Stimulated activated CD4-positive, alpha-beta T cell treated with anti-CD3 and anti-CD28 coated beads, Interleukin-4, amount 100 ng/mL, for 4 hours (primary cell): ENCODE measurements around the gene DNER.
"Not testable (repeated sequence)": the region's sequence is repeated elsewhere in the genome, so short reads cannot be mapped to it uniquely, and the experiment has no call there.

Experiments used
- DNase-seq, 2 experiments: peaks; one replicate each; pipeline ENCODE4 v3.0.0-alpha.2; 2020

The DNER gene

DNA sequence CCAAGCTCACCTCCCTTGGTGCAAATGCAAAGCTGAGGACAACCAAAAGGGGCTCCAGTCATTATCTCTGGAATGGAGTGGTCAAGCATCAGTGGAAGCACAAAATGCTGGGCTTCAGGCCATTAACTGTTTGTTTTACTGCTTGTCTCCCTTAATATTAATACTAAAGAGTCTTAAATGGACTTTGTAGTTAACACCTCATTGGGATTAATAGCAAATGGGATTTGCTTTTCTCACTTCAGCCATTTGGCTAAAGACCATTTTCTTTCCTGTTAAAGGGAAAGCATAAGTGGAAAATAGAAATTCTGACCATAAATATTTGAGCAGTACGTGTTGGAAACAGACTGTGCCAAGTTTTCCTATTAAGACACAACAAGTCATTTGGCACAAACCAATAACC lies 154.4 kb downstream of the DNER start:
- no peak for DNase-seq

DNA sequence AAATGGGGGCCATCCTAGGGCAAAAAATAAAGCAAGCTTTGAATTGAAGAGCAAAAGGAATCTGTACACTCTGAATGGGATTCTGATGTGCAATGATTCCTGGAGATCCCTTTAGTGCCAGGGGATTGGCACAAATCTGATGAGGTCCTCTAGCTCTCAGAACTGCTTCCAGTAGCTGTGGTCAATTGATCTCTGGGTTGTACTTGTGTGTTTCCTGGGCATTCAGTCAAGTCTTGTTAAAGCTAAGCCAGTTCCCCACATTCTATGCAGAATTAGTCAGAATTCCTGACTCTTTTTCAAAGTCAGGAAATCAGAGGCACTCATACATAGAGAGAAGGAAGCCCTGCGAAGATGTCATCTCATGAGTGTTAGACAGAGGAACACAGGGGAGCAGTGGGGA lies 161.3 kb downstream of the DNER start:
- no peak for DNase-seq

DNA sequence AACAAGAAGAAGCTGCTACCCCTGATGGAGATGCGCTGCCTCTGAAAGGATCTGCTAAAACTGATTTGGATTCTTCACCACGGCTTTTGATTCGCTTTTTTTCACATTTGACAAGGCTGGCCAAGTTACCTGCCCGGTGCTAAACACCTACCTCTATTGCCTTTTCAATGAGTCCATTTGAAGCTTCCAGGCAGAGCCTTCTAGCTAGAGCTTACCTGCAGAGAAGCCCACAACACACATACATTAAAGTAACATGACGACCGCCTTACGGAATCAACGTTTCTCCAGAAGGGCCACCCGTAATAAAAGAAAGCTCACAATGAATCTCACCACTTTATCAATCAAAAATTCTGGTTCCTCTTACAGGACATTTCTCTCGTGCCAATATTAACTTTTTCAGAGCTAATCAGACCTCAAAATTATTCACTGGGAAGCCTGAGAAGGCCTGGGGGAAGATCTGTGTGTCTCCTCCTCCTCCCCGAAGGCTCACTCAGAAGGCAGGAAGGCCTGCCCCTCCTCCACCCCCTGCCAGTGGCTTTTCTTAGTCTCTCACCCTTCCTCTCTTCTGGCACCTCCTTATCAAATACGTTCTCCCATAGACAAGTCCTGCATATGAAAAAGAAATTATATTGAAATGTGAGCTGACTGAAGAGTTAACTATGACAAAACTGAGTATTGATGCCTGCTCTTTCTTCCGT lies 171.0 kb downstream of the DNER start:
- no peak for DNase-seq

DNA sequence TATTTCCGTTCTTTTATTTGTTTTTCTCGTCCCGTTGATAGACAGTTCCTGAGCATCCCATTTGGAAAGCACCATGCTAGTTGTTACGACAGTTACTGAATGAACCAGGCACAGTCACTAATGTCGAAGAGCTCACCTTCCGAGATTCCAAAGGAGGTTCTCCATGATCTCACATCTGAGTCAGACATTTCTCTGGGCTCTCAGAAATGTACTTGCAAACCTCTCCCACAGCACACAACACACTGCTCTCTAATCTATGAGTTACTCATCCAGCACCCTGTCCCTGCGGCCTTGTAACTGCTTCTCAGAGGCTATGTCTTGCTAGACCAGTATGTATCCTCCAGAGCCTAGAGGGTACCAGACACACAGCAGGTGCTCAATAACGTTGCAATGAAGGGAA lies 174.7 kb downstream of the DNER start:
- DNase-seq, result no peak

DNA sequence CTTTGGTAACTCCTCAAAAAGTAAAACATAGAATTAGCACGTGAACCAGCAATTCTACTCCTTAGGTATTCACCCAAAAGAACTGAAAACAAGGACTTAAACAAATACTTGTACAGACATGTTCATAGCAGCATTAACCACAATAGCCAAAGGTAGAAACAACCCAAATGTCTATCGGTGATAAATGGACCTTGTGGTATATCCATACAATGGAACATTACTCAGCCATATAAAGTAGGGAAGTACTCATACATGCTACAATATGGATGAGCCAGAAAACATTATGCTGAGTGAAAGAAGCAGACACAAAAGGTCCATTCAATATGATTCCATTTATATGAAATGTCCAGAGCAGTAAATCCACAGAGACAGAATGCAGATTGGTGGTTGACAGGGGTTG lies 182.8 kb downstream of the DNER start:
- DNase-seq, result no peak

DNA sequence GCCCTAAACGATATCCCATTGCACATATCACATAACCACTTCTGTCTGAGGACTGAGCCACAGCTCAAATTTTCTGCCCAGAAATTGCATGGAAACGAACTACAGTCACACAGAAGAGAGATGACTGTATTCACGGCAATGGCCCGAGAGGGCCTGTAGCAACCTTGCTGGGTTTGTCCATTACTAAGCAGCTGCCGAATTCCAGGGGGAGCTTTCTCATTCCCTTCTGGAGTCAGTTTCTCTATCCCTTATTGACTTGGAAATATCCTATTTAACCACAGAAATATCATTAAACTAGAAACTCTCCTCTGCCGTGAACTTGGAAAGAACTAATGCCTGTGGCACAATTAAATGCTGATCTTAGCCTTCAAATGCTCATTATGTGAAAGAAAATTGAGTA lies 183.9 kb downstream of the DNER start:
- DNase-seq, result no peak

DNA sequence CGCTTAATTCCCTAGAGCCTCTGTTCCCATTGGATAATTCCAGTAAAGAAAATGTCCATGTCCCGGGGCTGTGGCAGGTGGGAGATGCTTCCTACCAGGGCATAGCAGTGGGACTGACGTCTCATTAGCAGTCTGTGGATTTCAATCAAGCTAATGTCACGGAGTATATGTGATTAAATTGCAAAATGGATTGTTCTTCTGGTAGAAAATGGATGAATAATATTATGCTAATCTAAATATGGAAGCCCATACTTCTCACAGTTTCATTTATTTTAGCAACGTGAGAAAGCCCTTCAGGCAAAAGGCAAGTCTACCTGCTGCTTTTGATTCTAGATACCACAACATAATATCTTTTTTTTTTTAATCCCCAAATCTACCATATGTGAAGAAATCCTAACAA lies 185.5 kb downstream of the DNER start:
- DNase-seq, result no peak

DNA sequence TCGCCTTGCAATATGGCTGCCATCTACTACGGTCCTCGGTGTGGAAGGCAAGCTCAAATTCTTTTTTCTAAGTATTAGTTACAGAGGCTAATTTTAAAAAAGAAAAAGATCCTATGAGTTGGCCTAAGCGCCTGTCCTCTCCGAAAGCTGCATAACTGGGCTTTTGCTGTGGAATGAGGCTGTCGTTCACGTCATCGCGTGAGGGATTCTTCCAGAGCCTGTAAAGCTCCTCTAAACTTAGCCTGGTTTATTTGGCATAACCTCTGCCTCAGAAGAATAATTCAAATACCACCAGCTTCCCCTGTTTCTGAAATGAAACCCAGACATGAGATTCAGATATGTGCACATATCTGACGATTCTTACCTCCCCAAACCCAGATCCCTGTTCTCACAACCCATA lies 187.4 kb downstream of the DNER start:
- DNase-seq, result no peak

DNA sequence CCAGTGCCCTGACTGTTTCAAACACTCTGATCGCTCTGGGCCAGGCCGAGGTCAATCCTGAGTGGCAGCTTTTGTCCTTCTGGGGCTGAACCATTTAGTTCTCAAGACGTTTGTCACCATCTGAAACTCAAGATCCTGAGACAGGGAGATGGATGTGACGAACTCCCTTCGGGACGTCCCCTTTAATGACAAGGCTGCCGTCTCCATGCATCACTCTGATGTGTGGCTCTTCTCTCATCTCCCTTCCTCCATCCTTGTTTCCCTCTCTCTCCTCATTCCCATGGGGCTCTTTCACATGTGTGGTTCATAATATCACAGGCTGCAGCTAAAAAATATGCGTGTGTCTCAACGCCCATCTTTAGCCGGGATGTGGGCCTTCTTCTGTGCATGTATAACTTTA lies 189.6 kb downstream of the DNER start:
- DNase-seq, result no peak

DNA sequence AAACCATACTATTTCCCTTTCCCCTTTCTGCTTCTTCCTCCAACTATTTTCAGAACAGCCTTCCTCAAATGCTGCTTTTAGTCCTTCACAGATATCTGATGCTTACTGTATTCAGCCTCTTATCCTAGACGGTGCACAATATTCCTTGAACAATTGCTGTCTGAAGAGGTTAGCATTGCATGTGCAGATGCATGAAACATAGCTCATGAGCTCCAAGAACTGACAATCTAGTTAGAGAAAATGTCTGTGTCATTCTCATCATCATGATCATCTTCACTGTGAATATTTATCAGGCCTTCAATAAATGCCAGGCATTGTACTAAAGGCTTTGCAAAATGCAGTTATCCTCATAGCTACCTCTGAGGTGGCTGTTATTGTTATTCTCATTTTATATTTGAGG lies 190.7 kb downstream of the DNER start:
- no peak for DNase-seq

DNA sequence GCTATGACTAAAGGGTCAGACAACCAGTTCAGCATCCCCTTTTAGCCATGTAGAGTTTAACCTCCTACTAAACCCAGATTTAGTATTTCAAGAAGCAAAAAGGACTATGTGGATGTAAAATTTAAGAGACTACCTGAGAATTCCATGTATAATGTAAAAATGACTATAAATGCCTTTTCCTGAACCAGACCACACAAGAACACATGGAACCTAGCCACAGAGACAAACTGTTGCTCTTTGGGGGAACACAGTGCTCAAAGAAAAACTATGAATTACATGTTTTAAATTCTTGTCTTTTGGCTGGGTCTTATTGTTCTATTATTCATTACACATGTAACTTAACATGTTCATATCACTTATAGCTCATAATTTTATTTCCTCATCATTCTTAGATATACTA lies 192.8 kb downstream of the DNER start:
- DNase-seq, result no peak

DNA sequence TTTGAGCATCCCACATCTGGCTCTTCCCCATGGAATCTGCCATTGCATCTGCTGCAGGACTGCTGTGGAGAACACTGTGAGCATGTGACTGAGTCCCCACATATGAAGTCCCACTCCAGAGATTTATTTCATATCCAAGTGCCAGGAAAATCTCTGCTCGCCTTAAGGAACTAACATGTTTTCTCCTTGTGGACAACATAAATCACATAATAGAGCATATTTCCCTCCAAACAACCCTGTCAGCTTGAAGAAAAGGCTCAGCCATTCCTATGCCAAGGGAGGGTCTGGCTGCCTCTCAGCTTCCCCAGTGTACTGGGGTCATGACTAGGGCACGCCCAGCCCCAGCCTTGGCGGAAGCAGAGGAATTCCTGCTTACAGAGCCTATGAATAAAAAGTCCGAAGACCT lies 193.7 kb downstream of the DNER start:
- DNase-seq, result no peak

DNA sequence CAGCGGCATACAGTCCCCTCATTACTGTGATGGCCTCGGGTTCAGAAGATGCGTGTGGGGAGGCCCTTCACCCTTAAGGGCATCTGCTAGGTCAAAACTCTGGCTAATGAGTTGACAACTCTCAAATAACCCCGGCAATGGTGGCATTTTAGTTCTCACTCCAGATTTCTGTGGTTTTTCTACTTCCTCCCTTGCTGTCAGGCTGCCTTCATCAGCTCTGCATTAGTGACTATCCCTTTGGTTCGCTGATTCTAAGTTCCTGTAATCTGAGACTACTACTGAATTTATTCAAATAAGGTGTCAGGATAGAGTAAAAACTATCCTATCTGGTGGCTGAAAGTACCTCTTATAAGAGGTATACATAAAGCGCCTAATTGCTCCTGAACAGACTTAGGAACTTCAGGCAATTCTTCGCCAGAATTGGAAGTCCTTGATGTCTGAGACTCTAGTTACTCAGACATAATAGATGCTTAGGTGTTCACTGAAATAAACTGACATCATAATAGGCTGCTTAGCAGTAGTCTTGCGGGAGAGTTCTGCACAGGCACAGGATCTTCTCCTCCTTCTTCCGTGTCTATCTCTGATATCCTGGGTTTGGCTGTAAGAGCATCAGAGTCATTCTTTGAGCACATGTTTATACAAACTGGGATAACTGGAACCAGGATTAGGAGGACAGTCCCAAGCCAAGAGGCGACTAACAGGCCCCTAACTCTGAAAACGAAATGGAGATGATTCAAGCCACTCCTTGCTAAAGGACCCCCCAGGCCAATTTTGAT lies 194.5 kb downstream of the DNER start:
- no peak for DNase-seq

DNA sequence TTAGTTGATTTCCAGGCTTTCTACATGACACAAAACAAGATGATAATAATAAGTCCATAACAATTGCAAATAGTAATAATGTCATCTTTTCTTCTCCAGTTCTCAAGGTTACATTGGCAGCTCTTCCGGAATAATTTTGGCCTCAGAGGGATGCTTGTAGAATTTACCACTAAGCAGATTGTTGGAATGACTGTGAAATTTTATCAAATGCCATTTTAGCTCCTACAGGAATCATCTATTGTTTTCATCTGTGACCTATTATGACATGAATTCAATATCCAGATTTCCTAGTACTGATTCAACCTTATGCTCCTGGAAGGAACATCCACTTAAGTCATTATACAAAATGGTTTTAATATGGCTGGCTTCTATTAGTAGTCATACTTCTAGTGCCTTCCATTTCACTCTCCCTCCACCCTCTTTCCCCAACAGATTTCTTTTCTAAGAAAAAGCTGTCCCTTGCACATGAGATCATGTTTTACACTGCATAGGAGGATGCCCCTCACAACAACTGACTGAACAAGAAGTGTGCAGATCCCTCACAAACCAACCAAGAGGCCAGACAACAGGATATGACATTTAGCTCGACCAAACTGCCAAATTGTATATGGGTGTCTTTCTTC lies 200.0 kb downstream of the DNER start:
- no peak for DNase-seq

DNA sequence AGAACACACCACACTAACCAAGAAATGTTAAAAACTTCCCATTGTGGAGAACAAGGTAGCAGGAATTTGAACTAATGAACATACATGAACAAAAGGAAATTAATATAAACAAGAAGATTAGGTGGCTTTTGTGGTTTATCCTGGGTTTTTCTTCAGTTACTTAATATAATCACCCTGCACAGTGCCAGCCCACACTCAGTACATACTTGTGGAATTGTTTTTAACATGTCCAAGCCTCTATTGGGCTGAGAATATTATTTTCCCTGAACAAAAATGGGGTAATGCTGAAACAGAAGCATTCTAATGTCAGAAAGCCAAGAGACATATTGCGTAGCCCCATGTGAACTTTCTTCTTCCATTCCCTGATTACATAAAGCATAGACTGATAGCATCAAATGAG lies 202.8 kb downstream of the DNER start:
- DNase-seq, result no peak

DNA sequence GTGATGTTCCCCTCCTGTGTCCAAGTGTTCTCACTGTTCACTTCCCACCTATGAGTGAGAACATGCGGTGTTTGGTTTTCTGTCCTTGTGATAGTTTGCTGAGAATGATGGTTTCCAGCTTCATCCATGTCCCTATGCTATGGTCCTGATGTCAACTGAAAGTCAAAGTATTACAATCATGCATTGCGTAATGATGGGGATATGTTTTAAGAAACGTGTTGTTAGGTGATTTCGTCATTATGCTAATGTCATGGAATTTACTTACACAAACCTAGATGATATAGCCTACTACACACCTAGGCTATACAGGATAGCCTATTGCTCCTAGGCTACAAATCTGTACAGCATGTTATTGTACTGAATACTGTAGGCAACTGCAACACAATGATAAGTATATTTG lies 207.7 kb downstream of the DNER start:
- DNase-seq, result not testable (repeated sequence)

DNA sequence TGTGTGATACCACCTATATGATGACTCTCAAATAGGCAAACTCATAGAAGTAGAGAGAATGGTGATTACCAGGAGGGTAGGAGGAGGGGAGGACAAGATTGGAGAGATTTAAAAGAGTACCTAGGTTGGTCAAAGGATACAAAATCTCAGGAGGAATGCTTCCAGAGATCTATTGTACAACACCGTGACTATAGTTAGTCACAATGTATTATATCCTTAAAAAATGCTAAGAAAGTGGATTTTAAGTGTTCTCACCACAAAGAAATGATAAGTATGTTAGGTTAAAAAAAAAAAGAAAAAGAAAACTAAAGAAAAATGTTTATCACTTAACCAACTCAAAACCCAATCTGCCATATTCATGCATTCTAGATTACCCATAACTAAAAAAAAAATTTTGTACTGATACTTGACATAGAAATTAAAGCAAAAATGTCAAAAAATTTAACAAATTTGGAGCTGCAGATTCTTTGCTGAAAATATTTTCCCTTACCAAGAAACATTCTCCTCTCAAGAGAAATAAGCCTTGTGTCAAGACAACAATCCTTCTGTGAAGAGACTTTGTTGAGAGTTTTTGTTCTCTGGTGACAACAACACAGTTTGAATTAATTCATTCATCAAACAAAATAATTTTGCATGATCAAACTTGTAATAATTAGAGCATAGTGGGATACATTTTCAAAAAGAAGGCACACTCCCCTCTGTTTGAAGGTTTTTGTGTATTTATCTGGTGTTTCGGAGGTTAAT lies 213.1 kb downstream of the DNER start:
- DNase-seq, result no peak

DNA sequence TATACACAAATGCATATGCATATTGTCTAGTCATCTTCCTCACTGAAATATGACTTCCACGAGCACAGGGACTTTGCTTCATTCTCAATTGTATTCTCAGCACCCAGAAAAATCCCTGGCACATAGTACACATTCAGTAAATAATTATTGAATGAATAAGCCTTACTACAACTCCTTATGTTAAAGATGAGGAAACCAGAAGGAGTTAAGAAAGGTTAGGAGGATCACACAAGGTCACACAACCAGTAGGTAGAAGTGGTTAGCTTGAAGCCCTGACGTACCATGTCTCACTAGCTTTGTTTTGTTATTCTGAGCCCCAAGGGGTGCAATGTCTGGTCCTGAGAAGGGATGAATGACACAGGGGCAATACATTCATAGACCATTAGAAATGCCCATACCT lies 222.3 kb downstream of the DNER start:
- DNase-seq, result no peak

DNA sequence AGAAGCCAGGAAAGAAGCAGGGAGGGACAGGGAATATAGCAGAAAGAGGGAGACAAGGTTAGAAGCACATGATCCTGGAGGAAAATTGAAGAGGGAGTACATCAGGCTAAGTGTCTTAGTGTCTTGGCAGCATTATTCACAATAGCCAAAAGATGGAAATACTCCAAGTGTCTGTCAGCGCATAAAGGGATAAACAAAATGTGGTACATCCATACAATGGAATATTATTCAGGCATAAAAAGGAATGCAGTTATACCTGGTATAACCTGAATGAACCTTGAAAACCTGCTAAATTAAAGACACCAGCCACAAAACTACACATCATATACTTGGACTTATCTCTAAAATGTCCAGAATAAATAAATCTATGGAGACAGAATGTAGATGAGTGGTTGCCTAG lies 224.2 kb downstream of the DNER start:
- DNase-seq, result no peak

DNA sequence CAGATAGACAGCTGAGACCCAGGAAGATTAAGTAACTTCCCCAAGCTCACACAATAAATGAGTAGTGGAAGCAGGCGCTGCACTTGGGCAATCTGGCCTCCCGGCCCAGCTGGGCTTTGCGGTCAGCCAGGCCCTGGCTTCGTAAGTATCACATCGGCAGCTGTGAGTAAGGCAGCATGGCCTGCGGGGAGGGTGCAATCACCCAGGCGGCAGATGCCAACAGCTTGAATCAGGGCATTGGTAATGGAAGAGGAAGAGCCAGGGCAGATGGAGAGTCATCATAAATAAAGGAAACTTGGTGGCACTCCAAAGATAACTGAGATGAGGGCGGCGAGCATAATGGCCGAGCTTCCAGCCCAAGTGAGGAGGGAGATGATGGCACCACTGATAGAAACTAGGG lies 225.3 kb downstream of the DNER start:
- no peak for DNase-seq

DNA sequence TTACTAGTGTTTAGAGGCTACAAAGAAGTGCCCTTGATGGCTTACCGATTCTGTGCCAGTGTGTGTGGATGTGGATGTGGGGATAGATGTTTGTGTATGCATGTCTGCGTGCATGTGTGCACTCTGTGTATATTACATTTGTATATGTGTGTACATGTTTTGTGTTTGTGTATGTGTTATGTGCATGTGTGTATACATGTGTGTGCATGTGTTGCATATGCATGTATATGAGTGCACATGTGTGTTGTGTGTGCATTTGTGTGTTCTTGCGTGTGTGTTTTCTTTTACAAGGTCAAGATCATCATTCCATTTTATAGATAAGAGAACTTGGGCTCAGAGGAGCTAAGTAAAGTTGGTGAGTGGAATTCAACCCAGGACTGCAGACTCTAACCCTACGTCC lies 226.1 kb downstream of the DNER start:
- no peak for DNase-seq

DNA sequence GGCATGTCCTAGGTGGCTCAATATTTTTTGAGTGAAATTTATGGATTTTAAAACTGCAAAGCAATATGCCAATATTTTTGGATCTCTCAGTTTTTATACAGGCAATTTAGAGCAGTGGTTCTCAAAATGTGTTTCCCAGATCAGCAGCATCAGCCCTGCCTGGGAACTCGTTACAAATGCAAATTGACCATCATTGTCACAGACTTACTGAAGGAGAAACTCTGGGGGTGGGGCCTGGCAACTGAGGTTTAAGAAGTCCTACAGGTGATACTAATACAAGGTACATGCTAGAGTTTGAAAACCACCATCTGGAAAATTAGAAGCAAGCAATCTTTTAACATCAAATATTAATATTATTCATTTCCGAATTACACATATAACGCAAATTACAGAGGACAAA lies 227.7 kb downstream of the DNER start:
- DNase-seq, result no peak

DNA sequence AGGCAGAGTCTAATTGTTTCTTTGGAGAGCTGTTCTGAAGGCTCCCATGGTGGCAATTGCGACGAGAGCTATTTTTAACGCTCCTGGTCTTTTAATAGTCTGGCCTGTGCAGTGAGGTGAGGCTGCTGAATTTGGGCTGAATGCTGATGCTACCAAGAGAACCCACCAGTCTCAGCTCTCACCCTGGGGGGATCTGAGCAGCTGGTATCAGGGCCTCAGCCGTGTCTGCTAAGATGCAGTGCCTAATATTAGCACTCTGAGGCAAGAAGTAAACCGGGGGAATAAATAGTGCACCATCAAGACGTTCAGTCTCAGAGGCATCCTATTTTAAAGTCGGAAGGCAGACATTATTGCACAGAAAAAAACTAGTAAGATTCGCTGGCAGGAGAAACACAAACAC lies 228.5 kb downstream of the DNER start:
- DNase-seq, result no peak

DNA sequence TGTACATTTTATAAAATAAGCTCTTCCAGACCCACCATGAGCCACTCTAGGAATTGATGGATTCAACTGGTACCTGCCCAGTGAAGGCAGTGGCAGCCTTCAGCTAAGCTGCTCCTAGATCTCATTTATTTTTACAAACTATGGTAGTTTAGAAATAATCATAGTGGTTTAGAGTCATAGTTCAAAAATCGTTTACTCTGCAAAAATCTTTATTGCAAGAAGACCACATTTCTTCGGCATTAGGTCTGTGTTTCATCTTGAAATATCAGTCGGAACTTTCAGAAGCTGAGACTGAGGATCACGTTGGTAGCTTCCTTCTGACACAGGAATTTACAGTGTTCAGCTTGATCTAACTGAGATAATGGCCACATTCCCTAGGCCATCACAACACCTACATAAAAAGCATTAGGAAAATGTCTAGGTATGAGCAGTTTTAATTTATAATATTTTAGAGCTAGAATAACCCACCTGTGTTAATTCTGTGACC lies 237.0 kb downstream of the DNER start:
- no peak for DNase-seq
